H9 (cell line): ENCODE measurements around the gene SLC38A9. TPM values are rescaled to one million over a fixed set of nuclear protein-coding genes. Genes with fewer than 3 reads are reported as not detected.

Experiments used
- DNase-seq: peaks from one replicate; pipeline ENCODE4 v3.0.0-alpha.2; 2017
- H2AFZ ChIP-seq: one replicate; pipeline ENCODE4 v1.6.1; 2013; ENCODE audit warnings: mild to moderate bottlenecking, low read length, control low read depth, moderate library complexity
- H2AK5ac ChIP-seq: 2 replicates; pipeline ENCODE4 v1.6.1; 2013; ENCODE audit warnings: low read length, control low read depth, mixed read lengths; ENCODE audit not compliant: insufficient read length
- H2BK120ac ChIP-seq: one replicate; pipeline ENCODE4 v1.6.1; 2013; ENCODE audit warnings: low read depth, mild to moderate bottlenecking, low read length, control low read depth, inconsistent platforms; ENCODE audit not compliant: poor library complexity, severe bottlenecking
- H2BK12ac ChIP-seq: 2 replicates; pipeline ENCODE4 v1.6.1; 2013; ENCODE audit warnings: low read length, control low read depth, mixed read lengths, low read depth; ENCODE audit not compliant: insufficient read length
- H2BK15ac ChIP-seq: 2 replicates; pipeline ENCODE4 v1.6.1; 2013; ENCODE audit warnings: low read depth, low read length, control low read depth
- H2BK20ac ChIP-seq: one replicate; pipeline ENCODE4 v1.6.1; 2013; ENCODE audit warnings: low read depth, mild to moderate bottlenecking, low read length, control low read depth, inconsistent platforms; ENCODE audit not compliant: poor library complexity, severe bottlenecking
- H2BK5ac ChIP-seq: 2 replicates; pipeline ENCODE4 v1.6.1; 2013; ENCODE audit warnings: low read length, control low read depth, mixed read lengths; ENCODE audit not compliant: insufficient read length
- H3K14ac ChIP-seq: 2 replicates; pipeline ENCODE4 v1.6.1; 2013; ENCODE audit warnings: low read length, control low read depth; ENCODE audit not compliant: insufficient read depth
- H3K18ac ChIP-seq: 2 replicates; pipeline ENCODE4 v1.6.1; 2013; ENCODE audit warnings: low read depth, mild to moderate bottlenecking, mixed read lengths, low read length, control low read depth; ENCODE audit not compliant: insufficient read length
- H3K23ac ChIP-seq: 2 replicates; pipeline ENCODE4 v1.6.1; 2013; ENCODE audit warnings: low read length, control low read depth, mixed read lengths, low read depth; ENCODE audit not compliant: insufficient read length
- H3K23me2 ChIP-seq: 2 replicates; pipeline ENCODE4 v1.6.1; 2013; ENCODE audit warnings: low read depth, mild to moderate bottlenecking, mixed read lengths, low read length, control low read depth; ENCODE audit not compliant: insufficient read length, poor library complexity, severe bottlenecking
- H3K27ac ChIP-seq: 2 replicates; pipeline ENCODE4 v1.5.1; 2013; ENCODE audit warnings: low read length, control low read depth, mixed read lengths, low read depth; ENCODE audit not compliant: insufficient read length
- H3K27me3 ChIP-seq: 2 replicates; pipeline ENCODE4 v1.6.1; 2013; ENCODE audit warnings: low read length, control low read depth, inconsistent platforms; ENCODE audit not compliant: insufficient read depth
- H3K4ac ChIP-seq: 2 replicates; pipeline ENCODE4 v1.6.1; 2013; ENCODE audit warnings: low read depth, mild to moderate bottlenecking, control low read depth, inconsistent platforms, low read length, moderate library complexity
- H3K4me1 ChIP-seq: 2 replicates; pipeline ENCODE4 v1.6.1; 2013; ENCODE audit warnings: low read length, control low read depth, inconsistent platforms; ENCODE audit not compliant: insufficient read depth
- H3K4me2 ChIP-seq: 2 replicates; pipeline ENCODE4 v1.6.1; 2013; ENCODE audit warnings: low read length, control low read depth, mixed read lengths; ENCODE audit not compliant: insufficient read length, insufficient read depth
- H3K56ac ChIP-seq: 2 replicates; pipeline ENCODE4 v1.6.1; 2013; ENCODE audit warnings: low read depth, mild to moderate bottlenecking, mixed read lengths, low read length, control low read depth; ENCODE audit not compliant: insufficient read length
- H3K79me1 ChIP-seq: 2 replicates; pipeline ENCODE4 v1.6.1; 2013; ENCODE audit warnings: low read depth, mild to moderate bottlenecking, moderate library complexity, low read length, control low read depth, inconsistent platforms; ENCODE audit not compliant: insufficient read depth, poor library complexity, severe bottlenecking
- H3K79me2 ChIP-seq: 2 replicates; pipeline ENCODE4 v1.6.1; 2013; ENCODE audit warnings: low read length, control low read depth, inconsistent platforms; ENCODE audit not compliant: insufficient read depth
- H3K9ac ChIP-seq: 2 replicates; pipeline ENCODE4 v1.6.1; 2013; ENCODE audit warnings: low read length, control low read depth, mixed read lengths; ENCODE audit not compliant: insufficient read length; ENCODE audit errors: extremely low read depth
- H3K9me3 ChIP-seq: one replicate; pipeline ENCODE4 v1.6.1; 2013; ENCODE audit warnings: low read depth, low read length, inconsistent platforms; ENCODE audit not compliant: control insufficient read depth
- H3T11ph ChIP-seq: one replicate; pipeline ENCODE4 v1.6.1; 2013; ENCODE audit warnings: mild to moderate bottlenecking, low read length, control low read depth, inconsistent platforms
- H4K20me1 ChIP-seq: one replicate; pipeline ENCODE4 v1.6.1; 2013; ENCODE audit not compliant: control insufficient read depth, insufficient read length, insufficient read depth
- H4K5ac ChIP-seq: 2 replicates; pipeline ENCODE4 v1.6.1; 2013; ENCODE audit warnings: low read depth, mild to moderate bottlenecking, mixed read lengths, low read length, control low read depth; ENCODE audit not compliant: insufficient read length
- H4K8ac ChIP-seq: replicated peaks from 2 replicates; pipeline ENCODE4 v1.6.1; 2013; ENCODE audit warnings: low read length, control low read depth, mixed read lengths, low read depth; ENCODE audit not compliant: insufficient read length
- H4K91ac ChIP-seq: 2 replicates; pipeline ENCODE4 v1.6.1; 2013; ENCODE audit warnings: low read depth, mild to moderate bottlenecking, moderate library complexity, mixed read lengths, low read length, control low read depth; ENCODE audit not compliant: insufficient read length
- H3K27ac Mint-ChIP-seq, 3 experiments: 2 replicates in 2 of 3; 3 replicates in 1 of 3; pipeline ENCODE4 v1.8.0; 2020 to 2021; ENCODE audit warnings: mixed read lengths in 3 of 3, mild to moderate bottlenecking in 1 of 3, moderate library complexity in 1 of 3
- H3K27me3 Mint-ChIP-seq: 2 replicates; pipeline ENCODE4 v1.8.0; 2021; ENCODE audit warnings: low read depth, mild to moderate bottlenecking, moderate library complexity, mixed read lengths
- H3K36me3 Mint-ChIP-seq, 3 experiments: 2 replicates in 2 of 3; 3 replicates in 1 of 3; pipeline ENCODE4 v1.8.0; 2020 to 2021; ENCODE audit warnings: low read depth in 3 of 3, mixed read lengths in 3 of 3; ENCODE audit not compliant: insufficient read depth in 1 of 3
- H3K4me1 Mint-ChIP-seq, 2 experiments: 2 replicates each; pipeline ENCODE4 v1.8.0; 2020; ENCODE audit warnings: mixed read lengths in 2 of 2
- H3K4me3 Mint-ChIP-seq, 2 experiments: 2 replicates in 1 of 2; 3 replicates in 1 of 2; pipeline ENCODE4 v1.8.0; 2020 to 2021; ENCODE audit warnings: mild to moderate bottlenecking in 2 of 2, mixed read lengths in 2 of 2, moderate library complexity in 1 of 2
- H3K9me3 Mint-ChIP-seq, 2 experiments: 2 replicates in 1 of 2; 3 replicates in 1 of 2; pipeline ENCODE4 v1.8.0; 2020; ENCODE audit warnings: mild to moderate bottlenecking in 2 of 2, mixed read lengths in 2 of 2, moderate library complexity in 1 of 2
- WGBS: extraction: QIAGEN DNeasy Blood & Tissue Kit; methylation state at CpG from one replicate; pipeline ENCODE4 v1.1.7; 2013; ENCODE audit warnings: missing lambda C conversion rate, low lambda C conversion rate, mixed read lengths; ENCODE audit not compliant: insufficient read length; ENCODE audit errors: extremely low coverage; 5-methylcytosine and 5-hydroxymethylcytosine counted together
- total RNA-seq: library from RNA; stranded (reverse); gene quantifications from 2 replicates; pipeline ENCODE4 v1.2.1, GENCODE V29; 2021
- TF ChIP-seq, protein P1 (sequence below): fragments of 200-600 bp; sonication (generic); conservative IDR thresholded peaks from 3 replicates; pipeline ENCODE4 v1.8.0; 2021; ENCODE audit warnings: antibody characterized with exemption, mild to moderate bottlenecking

Gene SLC38A9
- total RNA-seq, 1 experiment from 2014 or later: 48.5 TPM

GRCh38 chr5:55621229-55621628, 90.9 kb downstream of the SLC38A9 start:
- H3K14ac ChIP-seq: no peak overlapping the region
- no peak overlapping the region for H2BK15ac ChIP-seq
- no peak overlapping the region for H2BK12ac ChIP-seq
- no peaks in the 10 kb centered on the region for H3K9me3 Mint-ChIP-seq
- H4K8ac ChIP-seq: no peak overlapping the region
- no peak overlapping the region for H2AFZ ChIP-seq
- peak overlapping the region; percentile 15 to 61 (median 36); a peak in 2 of 7 replicates for H3K27ac Mint-ChIP-seq
- no peak overlapping the region for H3K9ac ChIP-seq
- H3K27ac ChIP-seq: no peak overlapping the region
- no peaks in the 10 kb centered on the region for H3K27me3 Mint-ChIP-seq
- H3K79me2 ChIP-seq: no peaks in the 10 kb centered on the region
- no peak overlapping the region for H3K18ac ChIP-seq
- H3T11ph ChIP-seq: no peak overlapping the region
- no peaks in the 10 kb centered on the region for H4K20me1 ChIP-seq
- H3K79me1 ChIP-seq: no peaks in the 10 kb centered on the region
- H3K27me3 ChIP-seq: no peaks in the 10 kb centered on the region
- no peak overlapping the region for H3K4me2 ChIP-seq
- H2BK120ac ChIP-seq: no peak overlapping the region
- H3K4me1 ChIP-seq: no peaks in the 10 kb centered on the region; the same call in 1 of the 2 replicates
- no peak overlapping the region for H3K4ac ChIP-seq
- WGBS: no CpG with 5 or more reads among the region's 3 CpGs
- TF ChIP-seq, protein P1, sequence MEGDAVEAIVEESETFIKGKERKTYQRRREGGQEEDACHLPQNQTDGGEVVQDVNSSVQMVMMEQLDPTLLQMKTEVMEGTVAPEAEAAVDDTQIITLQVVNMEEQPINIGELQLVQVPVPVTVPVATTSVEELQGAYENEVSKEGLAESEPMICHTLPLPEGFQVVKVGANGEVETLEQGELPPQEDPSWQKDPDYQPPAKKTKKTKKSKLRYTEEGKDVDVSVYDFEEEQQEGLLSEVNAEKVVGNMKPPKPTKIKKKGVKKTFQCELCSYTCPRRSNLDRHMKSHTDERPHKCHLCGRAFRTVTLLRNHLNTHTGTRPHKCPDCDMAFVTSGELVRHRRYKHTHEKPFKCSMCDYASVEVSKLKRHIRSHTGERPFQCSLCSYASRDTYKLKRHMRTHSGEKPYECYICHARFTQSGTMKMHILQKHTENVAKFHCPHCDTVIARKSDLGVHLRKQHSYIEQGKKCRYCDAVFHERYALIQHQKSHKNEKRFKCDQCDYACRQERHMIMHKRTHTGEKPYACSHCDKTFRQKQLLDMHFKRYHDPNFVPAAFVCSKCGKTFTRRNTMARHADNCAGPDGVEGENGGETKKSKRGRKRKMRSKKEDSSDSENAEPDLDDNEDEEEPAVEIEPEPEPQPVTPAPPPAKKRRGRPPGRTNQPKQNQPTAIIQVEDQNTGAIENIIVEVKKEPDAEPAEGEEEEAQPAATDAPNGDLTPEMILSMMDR: no peak
- H3K23me2 ChIP-seq: no peaks in the 10 kb centered on the region
- H3K4me3 Mint-ChIP-seq: no peak overlapping the region
- H4K91ac ChIP-seq: no peak overlapping the region
- no peak for DNase-seq
- H4K5ac ChIP-seq: no peak overlapping the region
- H2BK20ac ChIP-seq: no peak overlapping the region
- H3K23ac ChIP-seq: no peak overlapping the region
- H2BK5ac ChIP-seq: no peak overlapping the region
- H3K4me1 Mint-ChIP-seq: peaks cover 33 to 42% of the 10 kb centered on the region in 2 experiments
- H3K36me3 Mint-ChIP-seq: peaks cover 0 to 4% (median 3%) of the 10 kb centered on the region in 3 experiments; a peak in 3 of 7 replicates
- H2AK5ac ChIP-seq: no peak overlapping the region
- no peaks in the 10 kb centered on the region for H3K9me3 ChIP-seq
- no peak overlapping the region for H3K56ac ChIP-seq
